ENCODE results near the gene OR6B1. TPM values are rescaled to one million over a fixed set of nuclear protein-coding genes. Genes with fewer than 3 reads are reported as not detected.
"Not testable (repeated sequence)": the region's sequence is repeated elsewhere in the genome, so short reads cannot be mapped to it uniquely, and the experiment has no call there.

The OR6B1 gene
- polyA plus RNA-seq, 3 donors, result not detected

GRCh38 chr7:144036302-144036885 is 36.3 kb downstream of the OR6B1 start:
- no peak for DNase-seq (ENCODE audit: low read depth in 3 of 3, low spot score in 2 of 3)

GRCh38 chr7:144037414-144038035 is 37.4 kb downstream of the OR6B1 start:
- no peak for DNase-seq (ENCODE audit: low read depth in 3 of 3, low spot score in 2 of 3)

GRCh38 chr7:144038887-144039286 is 38.8 kb downstream of the OR6B1 start:
- DNase-seq (ENCODE audit: low read depth in 3 of 3, low spot score in 2 of 3), result no peak

- DNase-seq (ENCODE audit: low read depth in 3 of 3, low spot score in 2 of 3), result no peak
Measured at GRCh38 chr7:144048648-144049047, 48.5 kb downstream of the OR6B1 start, which contains the start of gene OR2A5. TSS of gene OR2A5 (plus strand) at chr7:144048948. CDS start at chr7:144050402, 1,454 bp downstream.

- DNase-seq (ENCODE audit: low read depth in 3 of 3, low spot score in 2 of 3), result no peak
Measured at GRCh38 chr7:144049491-144049890, 49.4 kb downstream of the OR6B1 start.

GRCh38 chr7:144050093-144050492 is 50.0 kb downstream of the OR6B1 start:
- DNase-seq (ENCODE audit: low read depth in 3 of 3, low spot score in 2 of 3), result no peak

GRCh38 chr7:144050884-144051283 is 50.8 kb downstream of the OR6B1 start:
- DNase-seq (ENCODE audit: low read depth in 3 of 3, low spot score in 2 of 3), result not testable (repeated sequence)

- no peak for DNase-seq (ENCODE audit: low read depth in 3 of 3, low spot score in 2 of 3)
Measured at GRCh38 chr7:144057954-144058353, 57.8 kb downstream of the OR6B1 start.

Other genes starting within 250 kb of the OR6B1 start
- under 1 TPM in 1 of 3 donors, not detected in 2; 0.15 TPM for gene CTAGE6, start 242.6 kb upstream of the OR6B1 start, polyA plus RNA-seq (ENCODE audit: insufficient read length in 3 of 3)
- gene TCAF1, start 98.1 kb upstream of the OR6B1 start, polyA plus RNA-seq (ENCODE audit: insufficient read length in 3 of 3), result 10 to 100 TPM; 85.5 to 90.4 (median 87.0) TPM
- not detected for gene OR2F2, start 65.1 kb upstream of the OR6B1 start, polyA plus RNA-seq (ENCODE audit: insufficient read length in 3 of 3)
- gene OR2F1, start 45.5 kb upstream of the OR6B1 start, polyA plus RNA-seq (ENCODE audit: insufficient read length in 3 of 3), result under 1 TPM in 1 of 3 donors, not detected in 2; 0.14 TPM
- gene OR2A5, start 48.6 kb downstream of the OR6B1 start, polyA plus RNA-seq (ENCODE audit: insufficient read length in 3 of 3), result under 1 TPM in 2 of 3 donors, not detected in 1; 0.04 to 0.08 TPM
- not detected for gene OR2A25, start 69.5 kb downstream of the OR6B1 start, polyA plus RNA-seq (ENCODE audit: insufficient read length in 3 of 3)
- gene OR2A12, start 86.0 kb downstream of the OR6B1 start, polyA plus RNA-seq (ENCODE audit: insufficient read length in 3 of 3), result not detected
- gene OR2A2, start 109.3 kb downstream of the OR6B1 start, polyA plus RNA-seq (ENCODE audit: insufficient read length in 3 of 3), result not detected
- not detected for gene OR2A14, start 122.9 kb downstream of the OR6B1 start, polyA plus RNA-seq (ENCODE audit: insufficient read length in 3 of 3)
- 1 to 10 TPM; 2.6 to 5.0 (median 2.7) TPM for gene CTAGE4, start 183.1 kb downstream of the OR6B1 start, polyA plus RNA-seq (ENCODE audit: insufficient read length in 3 of 3)
- gene ARHGEF35, start 195.5 kb downstream of the OR6B1 start, polyA plus RNA-seq (ENCODE audit: insufficient read length in 3 of 3), result 10 to 100 TPM; 22.3 to 28.7 (median 26.8) TPM
- gene OR2A42, start 239.3 kb downstream of the OR6B1 start, polyA plus RNA-seq (ENCODE audit: insufficient read length in 3 of 3), result 1 to 10 TPM in 2 of 3 donors, under 1 TPM in 1; 0.97 to 1.5 (median 1.0) TPM